WTC11 (cell line): ENCODE measurements around the gene MAP3K5. TPM values are rescaled to one million over a fixed set of nuclear protein-coding genes. Genes with fewer than 3 reads are reported as not detected.

Experiments
- ATAC-seq: fragments of 200-7000 bp; cut with Tn5 transposase; 2 replicates; pipeline ENCODE4 v1.10.0; 2021; ENCODE audit warnings: mild to moderate bottlenecking, moderate library complexity
- CTCF ChIA-PET: fragments of 300-600 bp; sonication (Branson Sonifier 250); formaldehyde crosslinking; loops from one replicate; lab custom pipeline; 2021; ENCODE audit warnings: antibody characterized with exemption; lab: Charles Lee
- POLR2A ChIA-PET: fragments of 350-600 bp; sonication (Branson Sonifier 250); formaldehyde crosslinking; loops from one replicate; lab custom pipeline; 2021; ENCODE audit warnings: antibody characterized with exemption; lab: Charles Lee
- DNase-seq: peaks from one replicate; pipeline ENCODE4 v3.0.0; 2021; ENCODE audit warnings: low spot score
- H3K27ac Mint-ChIP-seq: 2 replicates; pipeline ENCODE4 v1.8.0; 2021; ENCODE audit warnings: mixed read lengths
- H3K27me3 Mint-ChIP-seq: 2 replicates; pipeline ENCODE4 v1.8.0; 2021; ENCODE audit warnings: low read depth, mild to moderate bottlenecking, moderate library complexity, mixed read lengths
- H3K36me3 Mint-ChIP-seq: 2 replicates; pipeline ENCODE4 v1.8.0; 2021; ENCODE audit warnings: mixed read lengths
- H3K4me1 Mint-ChIP-seq: 2 replicates; pipeline ENCODE4 v1.8.0; 2022; ENCODE audit warnings: mixed read lengths
- H3K4me3 Mint-ChIP-seq: 2 replicates; pipeline ENCODE4 v1.8.0; 2021; ENCODE audit warnings: mild to moderate bottlenecking, moderate library complexity, mixed read lengths
- H3K9me3 Mint-ChIP-seq: 2 replicates; pipeline ENCODE4 v1.8.0; 2021; ENCODE audit warnings: mixed read lengths
- AR ChIP-seq: fragments of 250-450 bp; sonication (Bioruptor Pico); IDR thresholded peaks from 2 replicates; pipeline ENCODE4 v1.9.0; 2021; ENCODE audit warnings: mild to moderate bottlenecking
- CBFB ChIP-seq: sonication (generic); formaldehyde crosslinking; IDR thresholded peaks from 2 replicates; pipeline ENCODE4 v1.8.1; 2022; ENCODE audit warnings: mild to moderate bottlenecking, low read depth, missing genetic modification reagents
- FOXP1 ChIP-seq: sonication (generic); formaldehyde crosslinking; IDR thresholded peaks from 2 replicates; pipeline ENCODE4 v1.8.0; 2022; ENCODE audit warnings: missing genetic modification reagents, mild to moderate bottlenecking, moderate library complexity, borderline replicate concordance
- FOXP4 ChIP-seq: sonication (generic); formaldehyde crosslinking; IDR thresholded peaks from 2 replicates; pipeline ENCODE4 v1.8.0; 2022; ENCODE audit warnings: mild to moderate bottlenecking, missing genetic modification reagents
- HMGA2 ChIP-seq: fragments of 250-450 bp; sonication (Bioruptor Pico); IDR thresholded peaks from 2 replicates; pipeline ENCODE4 v1.4.0; 2021; ENCODE audit warnings: mild to moderate bottlenecking, moderate library complexity
- IRF1 ChIP-seq: sonication (generic); formaldehyde crosslinking; IDR thresholded peaks from 2 replicates; pipeline ENCODE4 v1.8.0; 2023; ENCODE audit warnings: missing genetic modification reagents
- MYBL2 ChIP-seq: sonication (generic); formaldehyde crosslinking; IDR thresholded peaks from 2 replicates; pipeline ENCODE4 v1.8.1; 2023; ENCODE audit warnings: mild to moderate bottlenecking, moderate library complexity, missing genetic modification reagents
- OVOL2 ChIP-seq: fragments of 250-450 bp; sonication (Bioruptor Pico); IDR thresholded peaks from 2 replicates; pipeline ENCODE4 v1.9.0; 2021; ENCODE audit warnings: mild to moderate bottlenecking, borderline replicate concordance
- SMAD3 ChIP-seq: sonication (generic); formaldehyde crosslinking; IDR thresholded peaks from 2 replicates; pipeline ENCODE4 v1.8.0; 2022; ENCODE audit warnings: missing genetic modification reagents, mild to moderate bottlenecking, borderline replicate concordance
- TEAD1 ChIP-seq: sonication (generic); formaldehyde crosslinking; IDR thresholded peaks from 2 replicates; pipeline ENCODE4 v1.8.0; 2022; ENCODE audit warnings: mild to moderate bottlenecking, missing genetic modification reagents
- USF2 ChIP-seq: sonication (generic); formaldehyde crosslinking; IDR thresholded peaks from 2 replicates; pipeline ENCODE4 v1.8.1; 2023; ENCODE audit warnings: mild to moderate bottlenecking, missing genetic modification reagents, moderate library complexity
- ZNF396 ChIP-seq: fragments of 250-450 bp; sonication (Bioruptor Pico); IDR thresholded peaks from 2 replicates; pipeline ENCODE4 v1.8.0; 2021; ENCODE audit warnings: mild to moderate bottlenecking, moderate library complexity, borderline replicate concordance
- ZNF423 ChIP-seq: fragments of 250-450 bp; sonication (Bioruptor Pico); IDR thresholded peaks from 2 replicates; pipeline ENCODE4 v2.1.2; 2022; ENCODE audit warnings: mild to moderate bottlenecking, moderate library complexity
- ZNF512 ChIP-seq: sonication (generic); formaldehyde crosslinking; IDR thresholded peaks from 2 replicates; pipeline ENCODE4 v1.8.1; 2022; ENCODE audit warnings: missing genetic modification reagents, borderline replicate concordance
- total RNA-seq: library from RNA; stranded (reverse); gene quantifications from 3 replicates; pipeline ENCODE4 v1.2.3, GENCODE V29; 2021
- TF ChIP-seq, protein P1 (sequence below): sonication (generic); formaldehyde crosslinking; IDR thresholded peaks from 2 replicates; pipeline ENCODE4 v1.8.0; 2023; ENCODE audit warnings: missing genetic modification reagents, mild to moderate bottlenecking, borderline replicate concordance

Gene MAP3K5
- total RNA-seq, 1 experiment from 2014 or later, result 1.6 TPM

GRCh38 chr6:136639702-136640101 is 152.6 kb downstream of the MAP3K5 start:
- CTCF ChIA-PET, result interaction anchor here (2.6 kb wide), 1 partner anchor 152 kb away, joined by 17 read pairs; the partner anchor contains the start of gene MAP3K5
- TF ChIP-seq USF2 (CRISPR knock-in tag), result no peak
- no peak for TF ChIP-seq HMGA2 (CRISPR knock-in tag)
- TF ChIP-seq FOXP4, result no peak
- TF ChIP-seq TEAD1 (CRISPR knock-in tag), result no peak
- TF ChIP-seq ZNF396 (CRISPR knock-in tag), result no peak
- no peak for TF ChIP-seq MYBL2 (CRISPR knock-in tag)
- no peak for TF ChIP-seq FOXP1
- no peak for TF ChIP-seq ZNF512 (CRISPR knock-in tag)
- TF ChIP-seq, protein P1, sequence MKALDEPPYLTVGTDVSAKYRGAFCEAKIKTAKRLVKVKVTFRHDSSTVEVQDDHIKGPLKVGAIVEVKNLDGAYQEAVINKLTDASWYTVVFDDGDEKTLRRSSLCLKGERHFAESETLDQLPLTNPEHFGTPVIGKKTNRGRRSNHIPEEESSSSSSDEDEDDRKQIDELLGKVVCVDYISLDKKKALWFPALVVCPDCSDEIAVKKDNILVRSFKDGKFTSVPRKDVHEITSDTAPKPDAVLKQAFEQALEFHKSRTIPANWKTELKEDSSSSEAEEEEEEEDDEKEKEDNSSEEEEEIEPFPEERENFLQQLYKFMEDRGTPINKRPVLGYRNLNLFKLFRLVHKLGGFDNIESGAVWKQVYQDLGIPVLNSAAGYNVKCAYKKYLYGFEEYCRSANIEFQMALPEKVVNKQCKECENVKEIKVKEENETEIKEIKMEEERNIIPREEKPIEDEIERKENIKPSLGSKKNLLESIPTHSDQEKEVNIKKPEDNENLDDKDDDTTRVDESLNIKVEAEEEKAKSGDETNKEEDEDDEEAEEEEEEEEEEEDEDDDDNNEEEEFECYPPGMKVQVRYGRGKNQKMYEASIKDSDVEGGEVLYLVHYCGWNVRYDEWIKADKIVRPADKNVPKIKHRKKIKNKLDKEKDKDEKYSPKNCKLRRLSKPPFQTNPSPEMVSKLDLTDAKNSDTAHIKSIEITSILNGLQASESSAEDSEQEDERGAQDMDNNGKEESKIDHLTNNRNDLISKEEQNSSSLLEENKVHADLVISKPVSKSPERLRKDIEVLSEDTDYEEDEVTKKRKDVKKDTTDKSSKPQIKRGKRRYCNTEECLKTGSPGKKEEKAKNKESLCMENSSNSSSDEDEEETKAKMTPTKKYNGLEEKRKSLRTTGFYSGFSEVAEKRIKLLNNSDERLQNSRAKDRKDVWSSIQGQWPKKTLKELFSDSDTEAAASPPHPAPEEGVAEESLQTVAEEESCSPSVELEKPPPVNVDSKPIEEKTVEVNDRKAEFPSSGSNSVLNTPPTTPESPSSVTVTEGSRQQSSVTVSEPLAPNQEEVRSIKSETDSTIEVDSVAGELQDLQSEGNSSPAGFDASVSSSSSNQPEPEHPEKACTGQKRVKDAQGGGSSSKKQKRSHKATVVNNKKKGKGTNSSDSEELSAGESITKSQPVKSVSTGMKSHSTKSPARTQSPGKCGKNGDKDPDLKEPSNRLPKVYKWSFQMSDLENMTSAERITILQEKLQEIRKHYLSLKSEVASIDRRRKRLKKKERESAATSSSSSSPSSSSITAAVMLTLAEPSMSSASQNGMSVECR (CRISPR knock-in tag), result no peak
- no peak for TF ChIP-seq SMAD3 (CRISPR knock-in tag)
- no peak for TF ChIP-seq IRF1 (CRISPR knock-in tag)
- TF ChIP-seq OVOL2 (CRISPR knock-in tag), result no peak
- no peak for TF ChIP-seq CBFB (CRISPR knock-in tag)
- no peak for TF ChIP-seq AR (CRISPR knock-in tag)
- TF ChIP-seq ZNF423 (CRISPR knock-in tag), result no peak
- H3K4me1 Mint-ChIP-seq, result peaks cover 18% of the 10 kb centered on the region
- no peaks in the 10 kb centered on the region for H3K36me3 Mint-ChIP-seq
- no peaks in the 10 kb centered on the region for H3K27me3 Mint-ChIP-seq
- H3K27ac Mint-ChIP-seq, result no peak overlapping the region
- no peak overlapping the region for H3K4me3 Mint-ChIP-seq
- no peaks in the 10 kb centered on the region for H3K9me3 Mint-ChIP-seq
- no peak for ATAC-seq
- POLR2A ChIA-PET, result no interaction called here
- DNase-seq, result no peak
